ENCODE data around the gene ARL8B. TPM values are rescaled to one million over a fixed set of nuclear protein-coding genes. Genes with fewer than 3 reads are reported as not detected.

Gene ARL8B
- total and polyA plus RNA-seq, 10 of the 15 experiments (the other 5 are each of a cell fraction or from before 2014, with no cell fraction given) = 22.0 to 80.6 (median 43.7) TPM

- FAIRE-seq = no peak
Measured at GRCh38 chr3:5168110-5168509, 46.0 kb downstream of the ARL8B start.

More at GRCh38 chr3:5168110-5168509, 46.0 kb downstream of the ARL8B start:
- no TSS peak for BruUV-seq (replicated peaks)
- intact Hi-C loops (cut with micrococcal nuclease; ENCODE audit: unreplicated experiment) (no loop called here), in situ Hi-C loops (cut with MboI) (no loop called here)
- H3K27me3 ChIP-seq (replicated peaks in 1 of 2; ENCODE audit: control insufficient read depth in 2 of 2, insufficient read depth in 2 of 2, low read length in 1 of 2) = no peaks in the 10 kb centered on the region
- peaks cover 0 to 4% of the 10 kb centered on the region in 2 experiments; a peak in 2 of 4 replicates for H3K36me3 ChIP-seq (ENCODE audit: control insufficient read depth in 2 of 2, insufficient read depth in 2 of 2, low read length in 1 of 2)
- no peak overlapping the region for H3K4me2 ChIP-seq (ENCODE audit: control insufficient read depth, insufficient read depth)
- H3K9me3 ChIP-seq (replicated peaks; ENCODE audit: control insufficient read depth, insufficient read depth, low read length) = no peaks in the 10 kb centered on the region
- DNase-seq (ENCODE audit: low read depth, low spot score) (no peak), ATAC-seq (no peak)
- H4K20me1 ChIP-seq (ENCODE audit: control insufficient read depth, insufficient read depth) = no peaks in the 10 kb centered on the region
- peaks cover 7% of the 10 kb centered on the region; the same call in 1 of the 2 replicates for H3K4me1 ChIP-seq (ENCODE audit: control insufficient read depth, insufficient read depth, low read length)
- TF ChIP-seq BCL3 (IDR thresholded peaks at IDR 0.05; ENCODE audit: borderline replicate concordance, insufficient read depth, low read depth, low read length, poor library complexity, severe bottlenecking) (no peak), NR2C1 (IDR thresholded peaks at IDR 0.05) (no peak), BCL11A (IDR thresholded peaks at IDR 0.05; ENCODE audit: low read depth, low read length) (no peak), CREB1 (IDR thresholded peaks at IDR 0.05; ENCODE audit: low read depth) (no peak), ZNF622 (IDR thresholded peaks at IDR 0.05) (no peak), TBL1XR1 (IDR thresholded peaks at IDR 0.05; ENCODE audit: low read depth, low read length) (no peak), IKZF2 (IDR thresholded peaks at IDR 0.05) (no peak), CHD4 (IDR thresholded peaks at IDR 0.05) (no peak)
- ChIA-PET RAD21 (ENCODE audit: unreplicated experiment) (interaction anchor here (0.7 to 2.4 kb wide), 4 partner anchors 9 to 18 kb away, joined by 3 to 8 read pairs (median 5); no protein-coding TSS in a partner anchor), CTCF (interaction anchor here (0.7 to 2.5 kb wide), 7 partner anchors 9 to 331 kb away, joined by 3 to 9 read pairs (median 3); no protein-coding TSS in a partner anchor), POLR2A (interaction anchor here (1.4 to 4.5 kb wide), 2 partner anchors 14 to 17 kb away, joined by 6 to 36 read pairs; no protein-coding TSS in a partner anchor), SMC1A (ENCODE audit: uncharacterized antibody, unreplicated experiment) (interaction anchor here (0.7 to 4.6 kb wide), 12 partner anchors 8 to 1085 kb away, joined by 3 to 30 read pairs (median 5); no protein-coding TSS in a partner anchor)
- H2AFZ ChIP-seq (ENCODE audit: control insufficient read depth, low read depth, low read length) = no peak overlapping the region
- H3K9ac ChIP-seq (ENCODE audit: control insufficient read depth, insufficient read depth, low read length) = no peak overlapping the region
- WGBS (ENCODE audit: insufficient coverage, insufficient replicate concordance, low lambda C conversion rate, missing lambda C conversion rate) = 86% methylated on average over 4 of the region's 4 CpGs
- no peak overlapping the region for H3K4me3 ChIP-seq
- H3K79me2 ChIP-seq (ENCODE audit: control insufficient read depth, insufficient read depth, low read length) = peaks cover 68% of the 10 kb centered on the region
- no peak overlapping the region for H3K27ac ChIP-seq (ENCODE audit: control insufficient read depth, insufficient read depth)

All from GM12878 (cell line).